ENCODE data around the gene GUCY1B1. TPM values are rescaled to one million over a fixed set of nuclear protein-coding genes. Genes with fewer than 3 reads are reported as not detected.

The GUCY1B1 gene
- polyA plus RNA-seq, 1 donor (not counting 4 experiments of a cell fraction or from before 2014, with no cell fraction given), result 0.05 TPM

DNA sequence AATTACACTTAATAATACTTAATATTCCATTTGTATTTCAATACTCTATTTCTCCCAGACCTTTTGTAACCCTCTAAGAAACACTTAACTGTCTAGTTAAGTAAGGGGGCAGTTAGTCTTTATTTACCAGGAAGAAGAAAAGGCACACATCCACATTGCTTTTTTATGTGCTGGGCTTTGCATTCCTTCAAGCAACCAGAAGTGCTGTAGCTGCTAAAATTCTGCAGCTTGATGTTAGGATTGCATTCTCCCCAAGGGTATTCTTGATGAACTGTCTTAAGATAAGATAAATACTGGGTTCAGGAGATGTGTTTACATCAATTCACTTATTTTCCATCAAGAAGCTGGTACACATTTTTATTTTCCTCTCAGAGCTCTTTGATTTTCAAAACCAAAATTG, 83.3 kb downstream of the GUCY1B1 start:
- H3K4me2 ChIP-seq (ENCODE audit: control insufficient read depth, extremely low read depth, insufficient read depth, low read depth, low read length), result no peak overlapping the region
- H2AFZ ChIP-seq (ENCODE audit: control insufficient read depth, low read length), result no peak overlapping the region
- no peaks in the 10 kb centered on the region for H3K9me3 ChIP-seq (ENCODE audit: control insufficient read depth, low read depth, low read length)
- no peaks in the 10 kb centered on the region for H3K36me3 ChIP-seq (ENCODE audit: control insufficient read depth in 2 of 2, extremely low read depth in 1 of 2, insufficient read depth in 2 of 2, low read length in 2 of 2)
- H3K9ac ChIP-seq (ENCODE audit: control insufficient read depth, extremely low read depth, insufficient read depth, low read length), result no peak overlapping the region
- no peak overlapping the region for H3K27ac ChIP-seq (ENCODE audit: control insufficient read depth, insufficient read depth, low read length)
- H3K27me3 ChIP-seq (ENCODE audit: control insufficient read depth, extremely low read depth, insufficient read depth, low read length), result no peaks in the 10 kb centered on the region
- H3K4me1 ChIP-seq (ENCODE audit: control insufficient read depth, extremely low read depth, insufficient read depth, low read length), result no peaks in the 10 kb centered on the region
- H4K20me1 ChIP-seq (ENCODE audit: control insufficient read depth, extremely low read depth, insufficient read depth, low read length), result no peaks in the 10 kb centered on the region
- no peak overlapping the region for H3K4me3 ChIP-seq (ENCODE audit: control insufficient read depth in 2 of 3, extremely low read depth in 1 of 3, insufficient read depth in 2 of 3, low read depth in 1 of 3, low read length in 3 of 3)
- FAIRE-seq, result no peak
- H3K9me1 ChIP-seq (ENCODE audit: control insufficient read depth, extremely low read depth, insufficient read depth, low read length), result no peaks in the 10 kb centered on the region
- dilution Hi-C loops (cut with MboI; ENCODE audit: extremely low pct_ligation_motif_present, low sequenced_read_pairs), result no loop called here
- no peak for TF ChIP-seq EZH2 (IDR thresholded peaks at IDR 0.05; ENCODE audit: low read length)
- TF ChIP-seq, protein P1, sequence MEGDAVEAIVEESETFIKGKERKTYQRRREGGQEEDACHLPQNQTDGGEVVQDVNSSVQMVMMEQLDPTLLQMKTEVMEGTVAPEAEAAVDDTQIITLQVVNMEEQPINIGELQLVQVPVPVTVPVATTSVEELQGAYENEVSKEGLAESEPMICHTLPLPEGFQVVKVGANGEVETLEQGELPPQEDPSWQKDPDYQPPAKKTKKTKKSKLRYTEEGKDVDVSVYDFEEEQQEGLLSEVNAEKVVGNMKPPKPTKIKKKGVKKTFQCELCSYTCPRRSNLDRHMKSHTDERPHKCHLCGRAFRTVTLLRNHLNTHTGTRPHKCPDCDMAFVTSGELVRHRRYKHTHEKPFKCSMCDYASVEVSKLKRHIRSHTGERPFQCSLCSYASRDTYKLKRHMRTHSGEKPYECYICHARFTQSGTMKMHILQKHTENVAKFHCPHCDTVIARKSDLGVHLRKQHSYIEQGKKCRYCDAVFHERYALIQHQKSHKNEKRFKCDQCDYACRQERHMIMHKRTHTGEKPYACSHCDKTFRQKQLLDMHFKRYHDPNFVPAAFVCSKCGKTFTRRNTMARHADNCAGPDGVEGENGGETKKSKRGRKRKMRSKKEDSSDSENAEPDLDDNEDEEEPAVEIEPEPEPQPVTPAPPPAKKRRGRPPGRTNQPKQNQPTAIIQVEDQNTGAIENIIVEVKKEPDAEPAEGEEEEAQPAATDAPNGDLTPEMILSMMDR (optimal IDR thresholded peaks at IDR 0.05 in 1 of 3, IDR thresholded peaks at IDR 0.05 in 1 of 3, conservative IDR thresholded peaks at IDR 0.05 in 1 of 3; ENCODE audit: extremely low read depth in 1 of 3, insufficient read depth in 2 of 3, low read length in 3 of 3), result no peak
- no peaks in the 10 kb centered on the region for H3K79me2 ChIP-seq (ENCODE audit: control insufficient read depth, insufficient read depth, low read length)
- no peak for DNase-seq (ENCODE audit: low read depth, low spot score)

DNA sequence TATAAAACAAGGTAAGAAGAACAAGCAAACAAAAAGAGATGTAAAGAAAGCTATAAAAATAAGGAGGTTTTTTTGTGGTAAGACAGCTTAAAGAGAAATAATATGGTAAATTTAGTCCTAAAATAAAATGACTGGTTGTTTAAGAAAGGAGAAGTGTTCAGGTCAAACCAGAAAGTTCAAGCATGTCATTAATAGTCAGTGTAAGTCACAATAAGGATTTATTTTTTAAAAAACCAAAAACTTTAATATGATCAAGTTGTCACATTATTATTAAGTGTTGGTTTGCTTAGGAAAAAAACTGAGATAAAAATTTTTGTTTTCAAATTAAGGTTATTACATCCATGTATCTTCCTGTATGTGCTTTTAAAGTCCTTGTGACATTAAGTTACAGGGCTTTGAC, 88.1 kb downstream of the GUCY1B1 start:
- H3K27me3 ChIP-seq (ENCODE audit: control insufficient read depth, extremely low read depth, insufficient read depth, low read length), result no peaks in the 10 kb centered on the region
- H3K27ac ChIP-seq (ENCODE audit: control insufficient read depth, insufficient read depth, low read length), result no peak overlapping the region
- no peaks in the 10 kb centered on the region for H3K4me1 ChIP-seq (ENCODE audit: control insufficient read depth, extremely low read depth, insufficient read depth, low read length)
- no peaks in the 10 kb centered on the region for H3K36me3 ChIP-seq (ENCODE audit: control insufficient read depth in 2 of 2, extremely low read depth in 1 of 2, insufficient read depth in 2 of 2, low read length in 2 of 2)
- TF ChIP-seq, protein P1 (optimal IDR thresholded peaks at IDR 0.05 in 1 of 3, IDR thresholded peaks at IDR 0.05 in 1 of 3, conservative IDR thresholded peaks at IDR 0.05 in 1 of 3; ENCODE audit: extremely low read depth in 1 of 3, insufficient read depth in 2 of 3, low read length in 3 of 3), result no peak
- no peak for TF ChIP-seq EZH2 (IDR thresholded peaks at IDR 0.05; ENCODE audit: low read length)
- no peaks in the 10 kb centered on the region for H3K9me1 ChIP-seq (ENCODE audit: control insufficient read depth, extremely low read depth, insufficient read depth, low read length)
- H3K4me3 ChIP-seq (ENCODE audit: control insufficient read depth in 2 of 3, extremely low read depth in 1 of 3, insufficient read depth in 2 of 3, low read depth in 1 of 3, low read length in 3 of 3), result no peak overlapping the region
- H3K79me2 ChIP-seq (ENCODE audit: control insufficient read depth, insufficient read depth, low read length), result no peaks in the 10 kb centered on the region
- no peak overlapping the region for H2AFZ ChIP-seq (ENCODE audit: control insufficient read depth, low read length)
- DNase-seq (ENCODE audit: low read depth, low spot score) (no peak), FAIRE-seq (no peak)
- no peaks in the 10 kb centered on the region for H4K20me1 ChIP-seq (ENCODE audit: control insufficient read depth, extremely low read depth, insufficient read depth, low read length)
- no peaks in the 10 kb centered on the region for H3K9me3 ChIP-seq (ENCODE audit: control insufficient read depth, low read depth, low read length)
- H3K4me2 ChIP-seq (ENCODE audit: control insufficient read depth, extremely low read depth, insufficient read depth, low read depth, low read length), result no peak overlapping the region
- no peak overlapping the region for H3K9ac ChIP-seq (ENCODE audit: control insufficient read depth, extremely low read depth, insufficient read depth, low read length)
- dilution Hi-C loops (cut with MboI; ENCODE audit: extremely low pct_ligation_motif_present, low sequenced_read_pairs), result no loop called here
